SW 1271 (cell line): ENCODE results near the gene STEAP2.

ENCODE experiments used
- DNase-seq, 2 experiments: peaks; one replicate each; lab custom pipeline; 2025; lab: John Stamatoyannopoulos, UW

Gene STEAP2

GRCh38 chr7:90192876-90193750 lies 18.4 kb upstream of the STEAP2 start:
- no peak for DNase-seq

DNA sequence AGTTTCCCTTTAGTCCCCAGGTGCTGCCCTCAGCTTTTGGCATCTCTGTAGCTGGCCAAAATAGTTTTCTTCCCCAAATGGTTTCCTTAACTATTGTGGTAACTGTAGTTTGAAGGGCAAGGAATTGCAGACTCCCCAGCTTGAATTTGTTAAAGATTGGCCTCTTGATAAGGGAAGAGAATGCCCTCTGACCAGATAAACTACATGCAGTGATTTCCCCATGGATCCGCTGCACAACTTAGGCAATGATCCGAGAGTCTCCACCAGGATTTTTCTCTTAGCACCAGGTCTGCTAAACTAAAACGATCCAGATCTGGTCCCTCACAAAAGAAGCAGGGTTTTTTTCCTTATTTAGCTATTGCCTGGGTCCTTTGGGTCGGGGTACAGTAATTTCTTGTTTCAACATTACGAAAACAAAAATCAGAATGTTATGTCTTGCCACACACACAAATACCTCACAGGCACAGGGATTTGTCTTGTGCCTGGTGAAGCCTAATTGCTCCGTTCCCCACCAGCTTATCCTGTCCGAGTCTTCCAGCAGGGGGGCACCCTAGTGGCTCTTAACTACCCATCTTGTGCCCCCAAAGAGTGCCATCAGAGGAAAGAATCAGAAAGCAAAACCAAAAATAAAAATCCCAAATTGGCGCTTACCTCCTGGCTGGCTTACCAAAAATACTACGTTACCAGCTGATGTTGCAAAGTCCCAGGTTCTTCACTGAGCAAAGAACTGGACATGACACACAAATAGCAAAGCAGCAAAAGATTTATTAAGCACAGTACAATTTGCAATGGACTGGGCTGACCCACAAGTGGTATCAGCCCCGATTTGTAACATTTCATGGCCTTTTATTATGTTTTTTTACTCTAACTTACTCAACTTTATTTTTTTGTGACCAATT lies 16.4 kb upstream of the STEAP2 start:
- no peak for DNase-seq

DNA sequence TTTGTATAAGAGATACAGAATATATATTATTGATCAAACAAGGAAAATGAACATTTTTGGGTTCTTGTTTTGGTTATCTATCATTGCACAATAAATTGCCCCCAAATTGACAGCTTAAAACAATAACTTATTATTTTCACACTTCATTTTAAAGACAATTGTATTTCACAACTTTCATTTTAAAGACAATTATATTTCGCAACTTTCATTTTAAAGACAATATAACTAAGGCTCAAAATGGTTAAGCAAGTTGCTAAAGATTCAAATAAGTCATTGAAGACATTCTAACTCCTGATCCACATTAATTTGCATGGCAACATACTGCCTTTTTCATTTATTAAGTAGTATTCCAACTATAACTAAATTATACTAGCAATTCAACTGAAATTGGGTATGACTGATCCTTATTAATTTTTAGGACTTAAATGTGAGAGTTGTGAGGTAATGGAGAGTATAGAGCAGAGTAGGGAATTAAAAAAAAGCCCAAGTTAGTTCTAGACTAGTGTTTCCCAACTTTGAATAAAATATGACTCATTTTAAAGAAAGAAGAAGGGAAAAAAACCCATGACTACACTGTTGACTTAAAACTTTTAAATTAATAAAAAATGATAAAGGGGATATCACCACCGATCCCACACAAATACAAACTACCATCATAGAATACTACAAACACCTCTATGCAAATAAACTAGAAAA lies 9.9 kb upstream of the STEAP2 start:
- no peak for DNase-seq

GRCh38 chr7:90207956-90208355 lies 3.6 kb upstream of the STEAP2 start:
- DNase-seq, result no peak

GRCh38 chr7:90209776-90210175 lies 1.8 kb upstream of the STEAP2 start:
- DNase-seq, result no peak

DNA sequence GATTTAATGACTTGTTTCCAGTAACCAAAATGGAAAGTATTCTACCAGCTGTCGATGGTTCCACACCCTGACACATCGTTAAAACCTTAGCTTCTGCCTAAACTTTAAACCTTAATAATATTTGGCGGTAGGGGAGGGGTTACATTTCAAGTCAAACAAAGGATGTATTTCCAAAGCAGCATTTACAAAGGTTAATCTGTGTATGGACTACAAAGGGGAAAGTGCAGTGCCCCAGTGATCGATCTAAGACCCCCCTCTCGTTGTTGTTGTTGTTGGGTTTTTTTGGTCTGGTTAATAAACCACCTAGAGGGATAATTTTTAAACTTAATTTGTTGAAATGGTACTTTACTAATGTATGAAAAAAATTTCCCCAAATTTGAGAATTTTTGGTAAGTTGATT lies 1.1 kb upstream of the STEAP2 start:
- no peak for DNase-seq

- no peak for DNase-seq
Observed at GRCh38 chr7:90210981-90211380, 559 bp upstream of the STEAP2 start.

DNA sequence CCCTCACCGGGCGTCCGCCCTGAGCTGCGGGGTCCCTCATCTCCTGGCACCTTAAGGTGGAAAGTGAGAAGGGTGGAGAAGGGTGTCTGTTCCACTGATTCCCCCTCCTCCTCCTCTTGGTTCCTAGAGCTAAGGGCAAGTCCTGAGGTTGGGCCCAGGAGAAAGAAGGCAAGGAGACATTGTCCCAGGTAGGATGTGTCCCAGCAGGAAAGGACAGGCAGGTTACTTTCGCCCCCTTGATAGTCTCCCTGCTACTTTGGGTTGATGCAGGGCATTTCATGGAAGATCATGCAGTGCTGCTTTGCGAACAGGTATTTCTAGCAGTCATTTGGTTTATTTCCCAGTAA lies 582 bp downstream of the STEAP2 start:
- DNase-seq, result no peak

DNA sequence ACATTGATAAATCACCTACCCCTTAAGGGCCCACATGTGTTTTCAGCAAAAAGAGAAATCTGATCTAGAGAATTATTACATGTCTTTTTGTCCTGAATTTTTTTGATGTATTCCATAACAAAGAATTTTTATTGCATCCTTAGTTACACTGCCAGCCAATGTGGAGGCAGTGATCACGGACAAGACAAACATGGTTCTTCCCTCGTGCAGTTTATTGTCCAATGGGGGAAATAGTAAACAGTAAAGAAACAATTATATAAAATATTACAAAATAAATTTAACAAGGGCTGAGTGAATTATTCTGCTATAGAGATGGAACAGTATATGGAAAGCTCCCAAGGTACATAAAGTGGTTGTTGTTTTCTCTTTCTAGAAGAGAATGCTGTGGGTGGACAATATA lies 2.0 kb downstream of the STEAP2 start:
- DNase-seq, result no peak

DNA sequence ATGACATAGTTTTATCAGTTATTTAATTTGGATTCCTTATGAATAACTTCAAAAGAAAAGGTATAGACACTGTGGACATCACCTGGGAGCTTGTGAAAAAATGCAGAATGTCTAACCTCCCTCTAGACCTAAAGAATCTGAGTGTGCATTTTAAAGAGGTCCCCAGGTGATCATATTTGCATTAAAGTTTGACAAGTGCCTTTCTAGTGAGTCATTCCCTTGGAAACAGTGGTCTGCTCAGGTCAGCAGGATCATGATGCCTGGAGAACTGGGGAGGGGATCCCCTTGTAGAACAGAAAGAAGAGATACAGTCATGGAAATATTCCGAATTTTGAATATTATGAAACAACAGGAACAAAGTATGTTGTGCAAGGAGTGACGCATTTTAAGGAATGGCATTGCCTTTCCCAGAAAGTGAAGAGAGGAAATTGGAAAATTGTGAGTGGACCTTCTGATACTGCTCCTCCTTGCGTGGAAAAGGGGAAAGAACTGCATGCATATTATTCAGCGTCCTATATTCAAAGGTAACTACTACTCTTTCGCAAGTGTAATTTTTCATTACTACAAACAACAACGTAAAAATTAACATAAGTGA lies 4.6 kb downstream of the STEAP2 start:
- DNase-seq, result no peak

DNA sequence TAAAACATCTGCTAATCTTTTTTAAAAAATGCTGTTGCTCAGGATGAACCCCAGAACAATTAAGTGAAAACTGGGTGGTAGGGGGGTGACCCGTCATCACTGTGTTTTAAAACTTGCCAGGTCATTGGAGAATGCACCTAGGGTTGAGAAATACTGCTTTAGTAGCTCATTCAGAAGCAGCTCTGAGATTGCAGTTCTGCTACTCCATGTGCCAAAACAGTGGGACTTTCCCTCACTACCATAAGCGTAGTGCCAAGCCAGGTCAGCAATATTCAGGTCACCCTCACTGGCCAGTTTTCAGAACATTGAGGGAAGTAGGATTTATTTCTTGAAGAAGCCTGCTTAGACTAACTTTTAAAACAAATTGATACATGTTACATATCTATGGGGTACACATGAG lies 5.2 kb downstream of the STEAP2 start:
- DNase-seq, result no peak

- no peak for DNase-seq
Observed at GRCh38 chr7:90222390-90222789, 10.8 kb downstream of the STEAP2 start.

GRCh38 chr7:90222811-90223725 lies 11.5 kb downstream of the STEAP2 start:
- no peak for DNase-seq

DNA sequence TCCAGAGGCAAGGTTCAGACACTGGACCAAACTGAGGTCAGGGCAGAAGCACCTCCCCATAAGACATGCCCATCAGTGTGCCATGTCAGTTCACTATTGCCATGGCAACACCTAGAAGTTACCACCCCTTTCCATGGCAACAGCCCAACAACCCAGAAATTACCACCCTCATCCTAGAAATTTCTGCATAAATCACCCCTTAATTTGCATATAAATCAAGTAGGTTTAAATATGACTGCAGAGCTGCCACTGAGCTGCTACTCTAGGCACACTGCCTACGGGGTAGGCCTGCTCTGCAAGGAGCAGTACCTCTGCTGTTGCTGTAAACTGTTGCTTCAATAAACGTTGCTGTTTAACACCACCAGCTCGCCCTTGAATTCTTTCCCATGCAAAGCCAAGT lies 12.7 kb downstream of the STEAP2 start:
- DNase-seq, result no peak

DNA sequence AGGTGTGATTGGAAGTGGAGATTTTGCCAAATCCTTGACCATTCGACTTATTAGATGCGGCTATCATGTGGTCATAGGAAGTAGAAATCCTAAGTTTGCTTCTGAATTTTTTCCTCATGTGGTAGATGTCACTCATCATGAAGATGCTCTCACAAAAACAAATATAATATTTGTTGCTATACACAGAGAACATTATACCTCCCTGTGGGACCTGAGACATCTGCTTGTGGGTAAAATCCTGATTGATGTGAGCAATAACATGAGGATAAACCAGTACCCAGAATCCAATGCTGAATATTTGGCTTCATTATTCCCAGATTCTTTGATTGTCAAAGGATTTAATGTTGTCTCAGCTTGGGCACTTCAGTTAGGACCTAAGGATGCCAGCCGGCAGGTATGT lies 13.6 kb downstream of the STEAP2 start:
- no peak for DNase-seq

DNA sequence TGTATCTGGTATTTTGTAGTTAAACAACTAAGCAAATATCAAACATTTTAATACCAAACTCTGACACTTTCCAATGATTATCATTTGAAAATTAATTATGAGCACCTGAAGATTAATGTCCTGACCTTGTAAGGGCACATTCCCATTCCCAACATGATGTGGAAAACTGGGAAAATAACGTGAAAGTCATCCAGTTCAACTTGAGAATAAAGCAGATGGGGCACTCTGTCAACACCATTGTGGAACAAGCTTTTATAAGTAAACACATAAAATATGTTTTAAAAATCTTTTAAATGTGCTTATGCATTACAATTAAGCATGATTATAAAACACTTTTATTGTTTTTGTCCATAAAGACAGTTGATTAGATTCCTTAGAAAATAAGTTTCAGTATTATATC lies 14.1 kb downstream of the STEAP2 start:
- DNase-seq, result no peak

GRCh38 chr7:90227259-90227658 lies 15.7 kb downstream of the STEAP2 start:
- no peak for DNase-seq

GRCh38 chr7:90229682-90230081 lies 18.1 kb downstream of the STEAP2 start:
- no peak for DNase-seq

GRCh38 chr7:90230834-90231233 lies 19.3 kb downstream of the STEAP2 start:
- no peak for DNase-seq

- DNase-seq, result no peak
Observed at GRCh38 chr7:90231304-90231703, 19.8 kb downstream of the STEAP2 start.

GRCh38 chr7:90232430-90232829 lies 20.9 kb downstream of the STEAP2 start:
- no peak for DNase-seq
